NCI-H1694 treated with DMSO at 0.1 percent for 48 hours (cell line): ENCODE measurements around the gene SPATA12.

Source experiments
- DNase-seq: peaks from one replicate; lab custom pipeline; 2025; lab: John Stamatoyannopoulos, UW

The SPATA12 gene

GRCh38 chr3:57053122-57053521 is 7.3 kb upstream of the SPATA12 start:
- DNase-seq, result no peak

DNA sequence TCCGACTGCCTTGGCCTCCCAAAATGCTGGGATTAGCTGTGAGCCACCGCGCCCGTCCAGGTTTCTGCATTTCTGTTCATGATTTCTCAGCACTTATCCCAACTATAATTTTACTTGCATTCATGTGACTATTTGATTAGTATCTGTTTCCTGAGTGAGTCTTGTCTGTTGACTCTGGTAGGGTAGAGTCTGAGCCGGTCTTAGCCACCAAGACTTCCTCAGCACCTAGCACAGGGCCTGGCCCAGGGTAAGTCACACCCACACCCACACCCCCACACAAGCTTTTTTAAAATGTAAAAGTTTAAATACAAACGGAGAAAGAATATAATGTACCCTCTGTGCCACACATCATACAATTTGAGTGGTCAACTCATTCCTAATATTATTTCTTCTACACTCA is 3.1 kb upstream of the SPATA12 start:
- DNase-seq, result no peak

GRCh38 chr3:57059411-57059810 is 1.1 kb upstream of the SPATA12 start:
- DNase-seq, result no peak

- DNase-seq, result no peak
Measured at GRCh38 chr3:57061556-57061955, 1.1 kb downstream of the SPATA12 start.

GRCh38 chr3:57062101-57062631 is 1.7 kb downstream of the SPATA12 start:
- no peak for DNase-seq

DNA sequence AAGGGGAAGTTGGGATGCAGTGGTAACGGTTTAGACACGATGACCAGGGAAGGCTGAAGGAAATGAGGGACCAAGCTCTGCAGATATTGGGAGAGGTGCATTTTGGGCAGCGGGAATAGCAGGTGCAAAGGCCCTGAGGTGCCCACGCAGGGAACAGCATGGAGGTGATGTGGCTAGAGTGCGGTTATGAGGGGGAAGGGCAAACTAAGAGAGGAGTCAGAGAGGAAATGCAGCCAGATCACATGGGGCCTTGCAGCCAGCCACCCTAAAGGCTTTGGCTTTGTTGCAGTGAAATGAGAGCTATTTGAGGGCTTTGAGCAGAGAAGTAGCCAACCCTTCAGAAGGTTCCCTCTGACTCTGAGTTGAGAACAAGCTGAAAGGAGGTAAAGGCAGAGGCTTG is 2.6 kb downstream of the SPATA12 start:
- DNase-seq, result no peak

DNA sequence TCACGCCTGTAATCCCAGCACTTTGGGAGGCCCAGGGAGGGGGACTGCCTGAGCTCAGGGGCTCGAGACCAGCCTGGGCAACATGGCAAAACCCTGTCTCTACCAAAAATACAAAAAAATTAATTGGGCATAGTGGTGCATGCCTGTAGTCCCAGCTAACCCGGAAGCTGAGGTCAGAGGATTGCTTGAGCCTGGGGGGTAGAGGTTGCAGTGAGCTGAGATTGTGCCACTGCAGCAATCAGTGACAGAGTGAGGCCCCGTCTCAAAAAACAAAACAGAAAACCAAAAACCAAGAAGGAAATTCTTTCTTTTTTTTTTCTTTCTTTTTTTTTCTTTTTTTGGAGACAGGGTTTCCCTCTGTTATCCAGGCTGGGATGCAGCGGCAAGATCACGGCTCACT is 3.5 kb downstream of the SPATA12 start:
- no peak for DNase-seq

DNA sequence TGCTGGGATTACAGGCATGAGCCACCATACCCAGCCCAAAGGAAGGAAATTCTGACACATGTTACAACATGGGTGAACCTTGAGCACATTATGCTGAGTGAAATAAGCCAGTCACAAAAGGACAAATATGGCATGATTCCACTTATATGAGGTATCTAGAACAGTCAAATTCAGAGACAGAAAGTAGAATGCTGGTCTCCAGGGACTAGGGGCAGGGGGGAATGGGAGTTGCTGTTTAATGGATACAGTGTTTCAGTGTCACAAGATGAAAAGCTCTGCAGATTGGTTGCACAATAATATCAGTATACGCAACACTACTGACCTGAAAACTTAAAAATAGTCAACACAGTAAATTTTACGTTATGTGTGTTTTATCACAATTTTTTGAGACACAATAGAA is 4.1 kb downstream of the SPATA12 start:
- no peak for DNase-seq

- no peak for DNase-seq
Measured at GRCh38 chr3:57065588-57065987, 5.1 kb downstream of the SPATA12 start.

- DNase-seq, result no peak
Measured at GRCh38 chr3:57066471-57066870, 6.0 kb downstream of the SPATA12 start.

- no peak for DNase-seq
Measured at GRCh38 chr3:57068437-57069089, 8.1 kb downstream of the SPATA12 start.

DNA sequence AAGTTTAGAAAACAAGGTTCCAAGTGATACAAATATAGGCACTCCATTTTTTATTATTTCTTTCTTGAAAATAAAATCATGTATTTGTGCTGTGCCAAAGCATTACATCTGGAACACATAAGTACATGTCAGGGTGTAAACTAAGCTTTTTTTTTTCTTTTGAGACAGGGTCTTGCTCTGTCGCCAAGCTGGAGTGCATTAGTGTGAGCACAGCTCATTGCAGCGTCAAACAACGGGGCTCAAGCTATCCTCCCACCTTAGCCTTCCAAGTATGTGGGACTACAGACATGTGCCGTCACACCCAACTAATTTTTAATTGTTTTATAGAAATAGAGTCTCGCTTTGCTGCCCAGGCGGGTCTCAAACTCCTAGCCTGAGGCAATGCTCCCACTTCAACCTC is 9.0 kb downstream of the SPATA12 start:
- no peak for DNase-seq

GRCh38 chr3:57073628-57074027 is 13.2 kb downstream of the SPATA12 start:
- DNase-seq, result no peak

GRCh38 chr3:57074135-57074534 is 13.7 kb downstream of the SPATA12 start:
- DNase-seq, result no peak

GRCh38 chr3:57076422-57076951 is 16.0 kb downstream of the SPATA12 start:
- DNase-seq, result no peak

- DNase-seq, result no peak
Measured at GRCh38 chr3:57077630-57078343, 17.3 kb downstream of the SPATA12 start.

- peak; percentile 13 for DNase-seq
Measured at GRCh38 chr3:57078344-57078634, 17.8 kb downstream of the SPATA12 start.

DNA sequence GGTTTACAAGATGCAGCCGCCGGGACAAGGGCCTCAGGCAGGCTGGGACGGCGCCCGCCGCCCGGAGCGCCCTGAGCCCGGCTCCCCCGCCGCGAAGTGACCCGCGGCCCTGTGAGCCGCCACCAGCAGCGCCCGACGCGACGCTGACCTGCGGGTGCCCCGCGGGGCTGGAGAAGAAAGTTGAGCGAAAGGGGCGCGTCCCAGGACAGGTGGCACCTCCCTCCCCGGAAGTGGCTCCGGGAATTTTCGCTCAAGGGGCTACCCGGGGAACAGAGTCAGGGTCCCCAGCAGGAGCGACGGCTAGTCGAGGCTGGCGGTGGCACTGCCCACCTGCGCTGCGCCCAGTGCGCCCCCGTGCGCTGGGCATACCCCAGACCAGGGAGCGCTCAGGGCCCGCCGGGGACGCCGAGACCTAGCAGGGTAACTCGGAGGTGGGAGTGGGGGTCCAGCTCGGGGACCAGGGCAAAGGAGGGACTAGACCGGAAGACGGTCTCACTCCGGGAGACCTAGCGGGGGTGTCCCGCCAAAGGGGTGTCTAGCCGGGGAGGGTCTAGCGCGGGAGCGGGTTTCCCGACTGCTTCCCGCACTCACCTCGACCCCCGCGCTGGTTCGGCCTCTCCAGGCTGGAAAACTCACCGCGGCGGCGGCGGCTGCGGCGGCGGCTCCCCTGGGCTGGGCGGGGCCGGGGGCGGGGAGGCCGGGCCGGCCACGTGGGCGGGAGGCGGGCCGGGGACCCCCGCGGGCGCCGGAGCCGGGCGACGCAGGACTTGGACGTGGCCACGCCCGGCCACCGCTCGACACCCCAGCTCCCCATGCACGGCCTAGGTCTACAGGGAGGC is 18.4 kb downstream of the SPATA12 start:
- DNase-seq, result no peak

- DNase-seq, result no peak
Measured at GRCh38 chr3:57079474-57079831, 19.0 kb downstream of the SPATA12 start.

DNA sequence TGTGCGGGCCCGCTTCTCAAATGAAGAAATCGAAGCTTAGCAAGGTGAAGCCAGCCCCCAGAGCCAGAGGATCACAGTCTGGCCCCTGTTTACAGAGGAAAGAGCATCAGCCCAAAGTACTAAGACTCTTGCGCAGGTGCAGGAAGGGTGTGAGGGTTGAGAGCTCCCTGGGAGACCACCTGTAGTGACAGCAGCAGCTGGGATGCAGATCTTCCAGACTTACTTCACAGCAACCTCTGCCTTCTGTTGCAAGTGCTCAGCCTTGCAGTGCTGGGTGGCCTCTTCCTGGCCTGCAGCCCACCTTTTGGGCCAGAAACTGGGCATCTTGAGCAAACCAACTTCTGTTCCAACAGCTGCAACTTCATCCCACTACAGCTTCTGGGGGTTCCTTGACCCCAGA is 19.7 kb downstream of the SPATA12 start:
- DNase-seq, result no peak

GRCh38 chr3:57081173-57081572 is 20.7 kb downstream of the SPATA12 start:
- DNase-seq, result no peak

DNA sequence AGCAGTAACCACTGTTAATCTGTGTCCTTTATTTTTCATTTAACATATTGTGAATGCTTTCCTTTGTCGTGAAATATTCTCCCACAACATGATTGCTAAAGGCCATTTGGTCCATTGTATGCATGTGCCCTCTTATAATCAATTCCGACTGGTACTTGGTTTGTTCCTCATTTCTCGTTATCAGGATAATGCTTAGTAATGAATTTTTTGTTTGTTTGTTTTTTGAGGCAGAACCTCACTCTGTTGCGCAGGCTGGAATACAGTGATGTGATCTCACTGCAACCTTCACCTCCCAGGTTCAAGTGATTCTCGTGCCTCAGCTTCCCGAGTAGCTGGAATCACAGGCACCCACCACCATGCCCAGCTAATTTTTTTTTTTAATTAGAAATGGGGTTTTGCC is 22.0 kb downstream of the SPATA12 start:
- DNase-seq, result no peak
